ENCODE data around the gene NR0B1.

GRCh38 chrX:30275498-30275897 lies 33.7 kb downstream of the NR0B1 start:
- TF ChIP-seq CTCF (IDR thresholded peaks at IDR 0.05) (no peak), POLR2A (IDR thresholded peaks at IDR 0.05) (no peak)
